CD4-positive, alpha-beta T cell (primary cell): ENCODE results near the gene H3-3A. TPM values are rescaled to one million over a fixed set of nuclear protein-coding genes. Genes with fewer than 3 reads are reported as not detected.

ENCODE experiments used
- ATAC-seq: fragments of 200-7000 bp; cut with Tn5 transposase; one replicate; pipeline ENCODE4 v1.10.0; 2022; ENCODE audit warnings: mild to moderate bottlenecking; ENCODE audit not compliant: poor library complexity
- CTCF ChIA-PET: fragments of 350-600 bp; sonication (Branson Sonifier 250); formaldehyde crosslinking; loops from one replicate; lab custom pipeline; 2021; ENCODE audit warnings: antibody characterized with exemption, inconsistent platforms; lab: Charles Lee
- POLR2A ChIA-PET: fragments of 350-600 bp; sonication (Branson Sonifier 250); formaldehyde crosslinking; loops from one replicate; lab custom pipeline; 2021; ENCODE audit warnings: antibody characterized with exemption, inconsistent platforms; lab: Charles Lee
- DNase-seq, 14 experiments: peaks; one replicate each; pipeline ENCODE4 v3.0.0-alpha.2; 2013 to 2020; ENCODE audit warnings: mixed read lengths in 2 of 14
- H3K27ac ChIP-seq, 2 donors: one replicate each; pipeline versions ENCODE4 v1.5.1 to v1.7.0; 2013; ENCODE audit warnings: low read length in 2 of 2, low read depth in 1 of 2, mild to moderate bottlenecking in 1 of 2
- H3K27me3 ChIP-seq, 2 experiments: 1 replicate in 1 of 2; 2 replicates in 1 of 2; pipeline versions ENCODE4 v1.6.1 to v1.7.0; 2013; ENCODE audit warnings: low read length in 2 of 2, control low read depth in 1 of 2, mild to moderate bottlenecking in 1 of 2, moderate library complexity in 1 of 2; ENCODE audit not compliant: insufficient read depth in 2 of 2, control insufficient read depth in 1 of 2
- H3K36me3 ChIP-seq: one replicate; pipeline ENCODE4 v1.6.1; 2013; ENCODE audit warnings: low read length, control low read depth; ENCODE audit not compliant: insufficient read depth
- H3K4me1 ChIP-seq: one replicate; pipeline ENCODE4 v1.6.1; 2013; ENCODE audit warnings: low read length, control low read depth; ENCODE audit not compliant: insufficient read depth
- H3K4me3 ChIP-seq: one replicate; pipeline ENCODE4 v1.5.1; 2013; ENCODE audit warnings: mild to moderate bottlenecking, low read length, moderate library complexity
- H3K9me3 ChIP-seq, 2 experiments: 1 replicate in 1 of 2; 2 replicates in 1 of 2; pipeline versions ENCODE4 v1.6.1 to v1.7.0; 2013; ENCODE audit warnings: low read length in 2 of 2, mild to moderate bottlenecking in 2 of 2, control low read depth in 1 of 2, moderate library complexity in 1 of 2; ENCODE audit not compliant: control insufficient read depth in 1 of 2, insufficient read depth in 1 of 2
- H3K27ac Mint-ChIP-seq: one replicate; pipeline ENCODE4 v1.8.0; 2020; ENCODE audit warnings: mixed read lengths
- H3K27me3 Mint-ChIP-seq: one replicate; pipeline ENCODE4 v1.8.0; 2021; ENCODE audit warnings: mixed read lengths
- H3K36me3 Mint-ChIP-seq: one replicate; pipeline ENCODE4 v1.8.0; 2021; ENCODE audit warnings: low read depth, mixed read lengths
- H3K4me1 Mint-ChIP-seq: one replicate; pipeline ENCODE4 v1.8.0; 2021; ENCODE audit warnings: low read depth, mixed read lengths
- H3K4me3 Mint-ChIP-seq: one replicate; pipeline ENCODE4 v1.8.0; 2020; ENCODE audit warnings: mild to moderate bottlenecking, mixed read lengths
- H3K9me3 Mint-ChIP-seq: one replicate; pipeline ENCODE4 v1.8.0; 2020; ENCODE audit warnings: mixed read lengths
- CTCF ChIP-seq: fragments of 200-600 bp; IDR thresholded peaks from one replicate; pipeline ENCODE4 v1.8.0; 2022; ENCODE audit warnings: antibody characterized with exemption, mild to moderate bottlenecking
- intact Hi-C, 2 experiments: fragments of 100-400 bp; cut with DNase I in 1 of 2; cut with micrococcal nuclease in 1 of 2; formaldehyde crosslinking; loops; one replicate each; pipeline versions ENCODE4 v1.15.1 to v1.9.0; 2023 to 2025; cut with DNase I, micrococcal nuclease
- total RNA-seq, 174 experiments: library from RNA in 2 of 174; stranded (reverse) in 2 of 174; gene quantifications; one replicate each; pipeline ENCODE4 v1.2.3 and lab custom pipeline; 2021 to 2026

Gene H3-3A
- total RNA-seq, 2 experiments from 2014 or later = 372 to 380 TPM

DNA sequence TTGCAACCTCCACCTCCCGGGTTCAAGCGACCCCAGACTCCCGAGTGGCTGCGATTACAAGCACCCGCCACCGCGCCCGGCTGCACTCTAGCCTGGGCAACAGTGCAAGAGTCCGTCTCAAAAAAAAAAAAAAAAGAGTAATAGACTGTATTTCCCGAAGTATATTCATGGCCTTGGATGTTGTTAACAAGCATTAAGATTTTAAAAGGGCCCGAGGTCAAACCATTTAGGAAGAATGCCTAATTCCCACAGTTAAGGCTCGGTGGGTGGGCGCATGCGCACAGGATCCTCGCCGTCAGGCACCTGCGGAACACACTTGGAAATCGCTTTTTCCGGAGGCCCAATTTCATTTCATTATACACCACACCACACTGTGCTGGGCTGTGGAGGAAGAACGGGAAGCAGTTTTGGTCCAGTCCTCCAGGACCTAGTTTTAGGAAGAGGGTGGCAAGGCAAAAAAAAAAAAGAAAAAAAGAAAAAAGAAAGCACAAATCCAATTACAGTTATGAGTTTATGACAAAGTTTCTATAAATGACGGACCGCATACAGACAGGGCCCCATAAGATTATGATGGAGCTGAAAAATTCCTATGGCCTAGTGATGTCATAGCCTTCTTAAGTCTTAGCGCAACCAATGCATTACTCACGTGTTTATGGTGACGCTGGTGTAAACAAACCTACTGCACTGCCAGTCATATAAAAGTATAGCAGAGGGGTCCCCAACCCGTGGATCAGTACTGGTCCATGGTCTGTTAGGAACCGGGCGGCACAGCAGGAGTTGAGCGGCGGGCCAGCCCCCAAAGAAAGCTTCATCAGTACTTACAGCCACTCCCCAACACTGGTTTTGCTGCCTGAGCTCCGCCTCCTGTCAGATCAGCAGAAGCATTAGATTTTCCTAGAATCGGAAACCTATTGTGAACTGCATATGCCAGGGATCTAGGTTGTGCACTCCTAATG lies 38.2 kb downstream of the H3-3A start:
- H3K4me3 ChIP-seq = peak overlapping the region; percentile 49
- H3K36me3 ChIP-seq = no peaks in the 10 kb centered on the region
- peak overlapping the region; percentile 47 for H3K27ac Mint-ChIP-seq
- ChIA-PET POLR2A (interaction anchor here (1.0 to 2.2 kb wide), 5 partner anchors 10 to 101 kb away, joined by 3 to 8 read pairs (median 4); partner anchors contain the start of genes H3-3A and SDE2), CTCF (interaction anchor here (0.7 kb wide), 1 partner anchor 84 kb away, joined by 3 read pairs; no protein-coding TSS in a partner anchor)
- H3K4me3 Mint-ChIP-seq = peak overlapping the region; percentile 88
- H3K4me1 Mint-ChIP-seq = peaks cover 18% of the 10 kb centered on the region
- intact Hi-C loops = no loop called here
- H3K27me3 ChIP-seq = peaks cover 0 to 3% of the 10 kb centered on the region in 2 experiments
- no peak for TF ChIP-seq CTCF
- H3K9me3 Mint-ChIP-seq = no peaks in the 10 kb centered on the region
- H3K9me3 ChIP-seq = no peaks in the 10 kb centered on the region
- peaks cover 9% of the 10 kb centered on the region for H3K27me3 Mint-ChIP-seq
- DNase-seq = peak in 10 of 14 experiments; percentile 18 to 69 (median 38)
- no peak overlapping the region for H3K27ac ChIP-seq
- H3K4me1 ChIP-seq = peaks cover 11% of the 10 kb centered on the region
- peak; percentile 75 for ATAC-seq
- no peaks in the 10 kb centered on the region for H3K36me3 Mint-ChIP-seq

DNA sequence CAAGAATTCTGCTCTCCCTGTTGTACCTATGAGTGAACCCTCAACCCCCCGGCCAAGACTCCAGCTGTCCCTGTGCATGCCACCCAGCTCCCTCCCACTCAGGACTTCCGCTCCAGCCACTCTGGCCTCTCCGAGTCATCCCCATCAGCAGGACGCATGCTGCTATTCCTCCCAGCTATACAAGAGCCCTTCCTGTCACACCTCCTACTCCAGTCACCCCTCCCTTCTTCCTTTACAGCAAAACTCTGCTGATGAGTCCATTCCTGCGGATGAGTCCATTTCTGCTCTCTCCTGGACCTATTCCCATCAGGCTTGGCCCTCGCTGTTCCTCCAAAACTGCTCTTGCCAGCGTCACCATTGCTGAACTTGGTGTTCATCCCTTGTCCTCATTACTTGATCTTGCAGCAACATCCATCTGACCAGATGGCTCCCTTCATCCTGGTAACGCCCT lies 42.2 kb downstream of the H3-3A start:
- TF ChIP-seq CTCF = no peak
- ChIA-PET CTCF (interaction anchor here (2.4 kb wide), 1 partner anchor 21 kb away, joined by 8 read pairs; no protein-coding TSS in a partner anchor), POLR2A (interaction anchor here (0.7 kb wide), 1 partner anchor 105 kb away, joined by 3 read pairs; no protein-coding TSS in a partner anchor)
- no peak overlapping the region for H3K4me3 ChIP-seq
- H3K36me3 Mint-ChIP-seq = peaks cover 3% of the 10 kb centered on the region
- no peaks in the 10 kb centered on the region for H3K36me3 ChIP-seq
- ATAC-seq = no peak
- intact Hi-C loops = no loop called here
- no peaks in the 10 kb centered on the region for H3K9me3 Mint-ChIP-seq
- H3K4me1 ChIP-seq = peaks cover 16% of the 10 kb centered on the region
- H3K9me3 ChIP-seq = no peaks in the 10 kb centered on the region
- H3K4me3 Mint-ChIP-seq = no peak overlapping the region
- no peak overlapping the region for H3K27ac Mint-ChIP-seq
- DNase-seq = no peak
- H3K27me3 Mint-ChIP-seq = peaks cover 5% of the 10 kb centered on the region
- peaks cover 22% of the 10 kb centered on the region for H3K4me1 Mint-ChIP-seq
- no peak overlapping the region for H3K27ac ChIP-seq
- H3K27me3 ChIP-seq = no peaks in the 10 kb centered on the region

DNA sequence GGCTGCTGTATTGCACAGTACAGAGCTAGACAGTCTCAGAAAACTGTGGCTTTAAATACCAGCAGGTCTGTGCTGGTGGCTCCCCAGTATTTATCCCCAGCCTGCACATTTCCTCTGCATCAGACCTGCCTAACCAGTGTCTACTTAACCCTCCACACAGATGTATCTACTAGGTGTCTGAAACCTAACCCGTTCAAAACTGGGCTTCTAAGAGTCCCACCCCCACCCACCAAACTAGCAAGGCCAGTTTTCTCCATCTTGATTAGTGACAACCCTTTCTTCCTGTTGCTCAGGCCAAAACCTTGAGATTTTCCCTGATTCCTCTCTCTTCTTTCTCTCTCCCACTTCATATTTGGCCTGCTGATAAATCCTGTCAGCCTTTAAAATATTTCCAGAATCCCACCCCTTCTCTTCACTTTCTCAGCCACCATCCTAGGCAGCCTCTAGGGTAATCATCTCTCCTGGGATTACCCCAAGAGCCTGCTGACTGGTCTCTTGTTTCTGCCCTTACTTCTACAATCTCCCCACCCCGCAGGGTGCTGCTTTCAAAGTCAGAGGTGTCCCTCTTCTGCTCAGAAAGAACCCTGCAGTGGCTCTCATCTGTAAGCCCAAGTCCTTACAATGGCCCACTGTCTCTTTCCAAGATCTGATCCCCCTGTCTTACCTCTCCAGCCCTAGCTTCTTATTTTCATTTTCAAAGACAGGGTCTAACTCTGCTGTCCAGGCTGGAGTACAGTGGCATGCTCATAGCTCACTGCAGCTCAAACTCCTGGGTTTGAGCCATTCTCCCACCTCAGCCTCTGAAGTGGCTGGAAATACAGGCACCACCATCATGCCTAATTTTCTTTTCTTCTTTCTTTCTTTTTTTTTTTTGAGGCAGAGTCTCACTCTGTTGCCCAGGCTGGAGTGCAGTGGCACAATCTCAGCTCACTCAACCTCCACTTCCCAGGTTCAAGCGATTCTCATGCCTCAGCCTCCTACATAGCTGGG lies 45.2 kb downstream of the H3-3A start:
- H3K4me3 ChIP-seq = no peak overlapping the region
- no peaks in the 10 kb centered on the region for H3K9me3 Mint-ChIP-seq
- no peaks in the 10 kb centered on the region for H3K36me3 ChIP-seq
- H3K4me3 Mint-ChIP-seq = peak overlapping the region; percentile 48
- H3K36me3 Mint-ChIP-seq = peaks cover 4% of the 10 kb centered on the region
- H3K27ac ChIP-seq = no peak overlapping the region
- H3K4me1 ChIP-seq = peaks cover 18% of the 10 kb centered on the region
- ChIA-PET CTCF (interaction anchor here (1.6 to 2.3 kb wide), 2 partner anchors 17 to 43 kb away, joined by 9 to 10 read pairs; no protein-coding TSS in a partner anchor), POLR2A (interaction anchor here (0.9 to 5.8 kb wide), 3 partner anchors 9 to 45 kb away, joined by 3 to 39 read pairs (median 5); partner anchors contain the start of gene H3-3A)
- ATAC-seq = no peak
- TF ChIP-seq CTCF = no peak
- DNase-seq = peak in 1 of 14 experiments; percentile 30
- H3K4me1 Mint-ChIP-seq = peaks cover 9% of the 10 kb centered on the region
- H3K27me3 ChIP-seq = no peaks in the 10 kb centered on the region
- intact Hi-C loops = no loop called here
- no peaks in the 10 kb centered on the region for H3K27me3 Mint-ChIP-seq
- H3K9me3 ChIP-seq = no peaks in the 10 kb centered on the region
- H3K27ac Mint-ChIP-seq = no peak overlapping the region
